ENCODE results near the gene TEX9.

GRCh38 chr15:56346414-56346813 is 18.8 kb upstream of the TEX9 start:
- no peak for TF ChIP-seq CTCF (conservative IDR thresholded peaks at IDR 0.05)
- no peak for TF ChIP-seq EZH2 (IDR thresholded peaks at IDR 0.05; ENCODE audit: low read depth)
